GM19455 (cell line): Measurements from ENCODE around the gene YARS2.
"Not testable (repeated sequence)": the region's sequence is repeated elsewhere in the genome, so short reads cannot be mapped to it uniquely, and the experiment has no call there.

ENCODE experiments used
- ATAC-seq: cut with Tn5 transposase; IDR thresholded peaks from one replicate; pipeline ENCODE4 v1.9.1; 2021; ENCODE audit not compliant: unreplicated experiment

Gene YARS2

GRCh38 chr12:32754111-32754510, 1.6 kb downstream of the YARS2 start:
- no peak for ATAC-seq

- ATAC-seq: no peak
Measured at GRCh38 chr12:32753605-32754004, 2.1 kb downstream of the YARS2 start.

- ATAC-seq: no peak
Measured at GRCh38 chr12:32743264-32743663, 12.4 kb downstream of the YARS2 start.

- ATAC-seq: no peak
Measured at GRCh38 chr12:32742133-32742532, 13.6 kb downstream of the YARS2 start.

- no peak for ATAC-seq
Measured at GRCh38 chr12:32739279-32739678, 16.4 kb downstream of the YARS2 start.

GRCh38 chr12:32737715-32738114, 18.0 kb downstream of the YARS2 start:
- no peak for ATAC-seq

- ATAC-seq: no peak
Measured at GRCh38 chr12:32736445-32736844, 19.3 kb downstream of the YARS2 start.

GRCh38 chr12:32734952-32735351, 20.7 kb downstream of the YARS2 start:
- ATAC-seq: no peak

GRCh38 chr12:32727237-32727636, 28.5 kb downstream of the YARS2 start:
- no peak for ATAC-seq

GRCh38 chr12:32726286-32726685, 29.4 kb downstream of the YARS2 start:
- no peak for ATAC-seq

GRCh38 chr12:32725308-32725707, 30.4 kb downstream of the YARS2 start:
- ATAC-seq: not testable (repeated sequence)

- no peak for ATAC-seq
Measured at GRCh38 chr12:32718926-32719325, 36.8 kb downstream of the YARS2 start.

- ATAC-seq: no peak
Measured at GRCh38 chr12:32714772-32715171, 40.9 kb downstream of the YARS2 start.

GRCh38 chr12:32708926-32709325, 46.8 kb downstream of the YARS2 start:
- ATAC-seq: no peak

GRCh38 chr12:32706335-32707024, 49.2 kb downstream of the YARS2 start:
- ATAC-seq: no peak

- no peak for ATAC-seq
Measured at GRCh38 chr12:32705783-32706182, 49.9 kb downstream of the YARS2 start.

- no peak for ATAC-seq
Measured at GRCh38 chr12:32702946-32703345, 52.8 kb downstream of the YARS2 start.

- ATAC-seq: no peak
Measured at GRCh38 chr12:32702473-32702872, 53.2 kb downstream of the YARS2 start.

GRCh38 chr12:32699437-32699836, 56.3 kb downstream of the YARS2 start:
- not testable (repeated sequence) for ATAC-seq

- ATAC-seq: no peak
Measured at GRCh38 chr12:32698285-32698684, 57.4 kb downstream of the YARS2 start.

- ATAC-seq: no peak
Measured at GRCh38 chr12:32697445-32697844, 58.3 kb downstream of the YARS2 start.
